ENCODE results near the gene LASP1. TPM values are rescaled to one million over a fixed set of nuclear protein-coding genes. Genes with fewer than 3 reads are reported as not detected.

The LASP1 gene
- total RNA-seq, 1 donor from 2014 or later = 66.6 TPM

DNA sequence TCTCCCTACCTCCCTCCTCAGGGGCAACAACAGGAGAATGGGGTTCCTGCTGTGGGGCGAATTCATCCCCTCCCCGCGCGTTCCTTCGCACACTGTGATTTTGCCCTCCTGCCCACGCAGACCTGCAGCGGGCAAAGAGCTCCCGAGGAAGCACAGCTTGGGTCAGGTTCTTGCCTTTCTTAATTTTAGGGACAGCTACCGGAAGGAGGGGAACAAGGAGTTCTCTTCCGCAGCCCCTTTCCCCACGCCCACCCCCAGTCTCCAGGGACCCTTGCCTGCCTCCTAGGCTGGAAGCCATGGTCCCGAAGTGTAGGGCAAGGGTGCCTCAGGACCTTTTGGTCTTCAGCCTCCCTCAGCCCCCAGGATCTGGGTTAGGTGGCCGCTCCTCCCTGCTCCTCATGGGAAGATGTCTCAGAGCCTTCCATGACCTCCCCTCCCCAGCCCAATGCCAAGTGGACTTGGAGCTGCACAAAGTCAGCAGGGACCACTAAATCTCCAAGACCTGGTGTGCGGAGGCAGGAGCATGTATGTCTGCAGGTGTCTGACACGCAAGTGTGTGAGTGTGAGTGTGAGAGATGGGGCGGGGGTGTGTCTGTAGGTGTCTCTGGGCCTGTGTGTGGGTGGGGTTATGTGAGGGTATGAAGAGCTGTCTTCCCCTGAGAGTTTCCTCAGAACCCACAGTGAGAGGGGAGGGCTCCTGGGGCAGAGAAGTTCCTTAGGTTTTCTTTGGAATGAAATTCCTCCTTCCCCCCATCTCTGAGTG, 49.6 kb downstream of the LASP1 start:
- Mint-ChIP-seq H3K9me3 (ENCODE audit: unreplicated experiment) (peaks cover 8% of the 10 kb centered on the region), H3K27me3 (ENCODE audit: unreplicated experiment) (peaks cover 4% of the 10 kb centered on the region), H3K36me3 (ENCODE audit: unreplicated experiment) (no peaks in the 10 kb centered on the region), H3K4me3 (ENCODE audit: unreplicated experiment) (no peak overlapping the region), H3K4me1 (ENCODE audit: low read depth, unreplicated experiment) (peaks cover 6% of the 10 kb centered on the region), H3K27ac (ENCODE audit: unreplicated experiment) (no peak overlapping the region)
- no peak for DNase-seq
- TF ChIP-seq, protein P1, sequence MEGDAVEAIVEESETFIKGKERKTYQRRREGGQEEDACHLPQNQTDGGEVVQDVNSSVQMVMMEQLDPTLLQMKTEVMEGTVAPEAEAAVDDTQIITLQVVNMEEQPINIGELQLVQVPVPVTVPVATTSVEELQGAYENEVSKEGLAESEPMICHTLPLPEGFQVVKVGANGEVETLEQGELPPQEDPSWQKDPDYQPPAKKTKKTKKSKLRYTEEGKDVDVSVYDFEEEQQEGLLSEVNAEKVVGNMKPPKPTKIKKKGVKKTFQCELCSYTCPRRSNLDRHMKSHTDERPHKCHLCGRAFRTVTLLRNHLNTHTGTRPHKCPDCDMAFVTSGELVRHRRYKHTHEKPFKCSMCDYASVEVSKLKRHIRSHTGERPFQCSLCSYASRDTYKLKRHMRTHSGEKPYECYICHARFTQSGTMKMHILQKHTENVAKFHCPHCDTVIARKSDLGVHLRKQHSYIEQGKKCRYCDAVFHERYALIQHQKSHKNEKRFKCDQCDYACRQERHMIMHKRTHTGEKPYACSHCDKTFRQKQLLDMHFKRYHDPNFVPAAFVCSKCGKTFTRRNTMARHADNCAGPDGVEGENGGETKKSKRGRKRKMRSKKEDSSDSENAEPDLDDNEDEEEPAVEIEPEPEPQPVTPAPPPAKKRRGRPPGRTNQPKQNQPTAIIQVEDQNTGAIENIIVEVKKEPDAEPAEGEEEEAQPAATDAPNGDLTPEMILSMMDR (IDR thresholded peaks at IDR 0.05; ENCODE audit: partially characterized antibody, unreplicated experiment) = no peak

DNA sequence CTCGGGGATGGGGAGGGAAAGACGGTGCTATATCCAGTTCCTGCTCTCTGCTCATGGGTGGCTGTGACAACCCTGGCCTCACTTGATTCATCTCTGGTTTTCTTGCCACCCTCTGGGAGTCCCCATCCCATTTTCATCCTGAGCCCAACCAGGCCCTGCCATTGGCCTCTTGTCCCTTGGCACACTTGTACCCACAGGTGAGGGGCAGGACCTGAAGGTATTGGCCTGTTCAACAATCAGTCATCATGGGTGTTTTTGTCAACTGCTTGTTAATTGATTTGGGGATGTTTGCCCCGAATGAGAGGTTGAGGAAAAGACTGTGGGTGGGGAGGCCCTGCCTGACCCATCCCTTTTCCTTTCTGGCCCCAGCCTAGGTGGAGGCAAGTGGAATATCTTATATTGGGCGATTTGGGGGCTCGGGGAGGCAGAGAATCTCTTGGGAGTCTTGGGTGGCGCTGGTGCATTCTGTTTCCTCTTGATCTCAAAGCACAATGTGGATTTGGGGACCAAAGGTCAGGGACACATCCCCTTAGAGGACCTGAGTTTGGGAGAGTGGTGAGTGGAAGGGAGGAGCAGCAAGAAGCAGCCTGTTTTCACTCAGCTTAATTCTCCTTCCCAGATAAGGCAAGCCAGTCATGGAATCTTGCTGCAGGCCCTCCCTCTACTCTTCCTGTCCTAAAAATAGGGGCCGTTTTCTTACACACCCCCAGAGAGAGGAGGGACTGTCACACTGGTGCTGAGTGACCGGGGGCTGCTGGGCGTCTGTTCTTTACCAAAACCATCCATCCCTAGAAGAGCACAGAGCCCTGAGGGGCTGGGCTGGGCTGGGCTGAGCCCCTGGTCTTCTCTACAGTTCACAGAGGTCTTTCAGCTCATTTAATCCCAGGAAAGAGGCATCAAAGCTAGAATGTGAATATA, 50.8 kb downstream of the LASP1 start:
- Mint-ChIP-seq H3K4me3 (ENCODE audit: unreplicated experiment) (no peak overlapping the region), H3K4me1 (ENCODE audit: low read depth, unreplicated experiment) (peaks cover 14% of the 10 kb centered on the region), H3K27ac (ENCODE audit: unreplicated experiment) (no peak overlapping the region), H3K36me3 (ENCODE audit: unreplicated experiment) (no peaks in the 10 kb centered on the region), H3K9me3 (ENCODE audit: unreplicated experiment) (peaks cover 8% of the 10 kb centered on the region), H3K27me3 (ENCODE audit: unreplicated experiment) (peaks cover 4% of the 10 kb centered on the region)
- no peak for DNase-seq
- TF ChIP-seq, protein P1 (IDR thresholded peaks at IDR 0.05; ENCODE audit: partially characterized antibody, unreplicated experiment) = no peak

DNA sequence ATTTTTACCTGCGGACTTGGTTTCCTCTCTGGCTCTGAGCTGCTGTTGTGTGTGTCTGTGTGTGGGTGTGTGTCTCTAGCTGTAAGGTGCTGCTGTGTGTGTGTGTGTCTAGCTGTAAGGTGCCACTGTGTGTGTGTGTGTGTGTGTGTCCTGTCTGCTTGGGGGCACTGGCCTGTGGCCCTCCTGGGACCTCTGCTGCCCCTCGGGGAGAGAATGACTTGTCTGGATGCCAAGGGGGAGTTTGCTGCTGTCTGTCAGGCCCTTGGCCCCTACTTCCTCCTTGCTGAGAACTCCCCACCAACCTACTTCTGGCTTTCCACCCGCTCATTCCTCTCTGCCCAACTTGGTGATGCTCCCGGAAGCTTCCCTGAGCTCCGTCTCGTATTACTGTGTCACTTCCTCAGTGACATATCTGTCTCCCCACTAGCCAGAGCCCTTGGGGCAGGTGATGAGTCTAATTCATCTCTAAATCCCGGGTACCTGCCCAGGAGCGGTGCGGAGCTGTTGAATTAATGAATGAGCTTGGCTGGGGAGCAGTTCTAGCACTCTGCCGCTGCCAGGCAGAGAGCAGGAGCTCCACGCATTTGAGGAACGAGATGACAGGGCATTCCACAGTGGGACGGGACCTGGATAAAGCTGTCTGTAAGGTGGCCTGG, 52.0 kb downstream of the LASP1 start:
- DNase-seq = no peak
- Mint-ChIP-seq H3K4me3 (ENCODE audit: unreplicated experiment) (no peak overlapping the region), H3K27me3 (ENCODE audit: unreplicated experiment) (peaks cover 4% of the 10 kb centered on the region), H3K4me1 (ENCODE audit: low read depth, unreplicated experiment) (peaks cover 15% of the 10 kb centered on the region), H3K36me3 (ENCODE audit: unreplicated experiment) (no peaks in the 10 kb centered on the region), H3K27ac (ENCODE audit: unreplicated experiment) (no peak overlapping the region), H3K9me3 (ENCODE audit: unreplicated experiment) (peaks cover 6% of the 10 kb centered on the region)
- TF ChIP-seq, protein P1 (IDR thresholded peaks at IDR 0.05; ENCODE audit: partially characterized antibody, unreplicated experiment) = no peak

DNA sequence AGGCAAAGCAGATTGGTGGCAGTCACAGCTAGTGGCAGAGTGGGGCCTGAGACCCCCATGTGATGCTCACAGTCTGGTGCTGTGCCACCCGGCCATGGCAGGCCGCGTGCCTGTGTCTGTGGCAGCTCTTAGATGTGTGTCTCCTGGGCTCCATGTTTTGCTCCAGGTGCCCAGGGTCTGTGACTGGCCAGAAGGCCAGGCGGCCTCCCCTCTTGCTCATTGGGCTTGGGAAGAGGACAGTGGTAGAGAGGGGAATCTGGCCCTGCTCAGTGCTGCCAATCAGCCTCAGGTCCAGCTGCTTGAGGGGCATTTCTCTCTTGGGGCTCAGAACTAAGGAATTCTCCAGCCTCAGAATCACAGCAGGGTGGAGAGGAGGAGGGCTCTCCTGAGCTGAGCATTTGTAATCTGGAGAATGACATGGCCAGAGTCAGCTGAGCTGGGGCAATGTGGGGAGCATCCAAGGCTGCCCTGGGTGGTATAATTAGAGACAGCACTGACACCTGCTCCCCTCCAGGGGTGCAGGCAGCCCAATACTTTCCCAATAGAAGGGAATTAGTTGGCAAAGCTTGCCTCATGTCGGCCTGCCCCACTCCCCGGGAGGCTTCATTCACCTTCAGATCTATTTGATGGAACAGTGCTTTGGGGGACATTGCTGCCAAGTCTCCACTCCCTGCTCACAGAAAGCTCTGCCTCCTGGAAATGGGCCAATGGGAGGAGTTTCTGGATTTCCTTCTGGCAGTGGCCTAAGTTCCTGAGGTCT, 52.9 kb downstream of the LASP1 start:
- DNase-seq = no peak
- no peaks in the 10 kb centered on the region for H3K36me3 Mint-ChIP-seq (ENCODE audit: unreplicated experiment)

More for the DNA sequence above, 52.9 kb downstream of the LASP1 start:
- H3K4me3 Mint-ChIP-seq (ENCODE audit: unreplicated experiment) = no peak overlapping the region
- TF ChIP-seq, protein P1 (IDR thresholded peaks at IDR 0.05; ENCODE audit: partially characterized antibody, unreplicated experiment) = no peak
- H3K27me3 Mint-ChIP-seq (ENCODE audit: unreplicated experiment) = peaks cover 4% of the 10 kb centered on the region
- H3K27ac Mint-ChIP-seq (ENCODE audit: unreplicated experiment) = no peak overlapping the region
- peaks cover 15% of the 10 kb centered on the region for H3K4me1 Mint-ChIP-seq (ENCODE audit: low read depth, unreplicated experiment)
- peaks cover 4% of the 10 kb centered on the region for H3K9me3 Mint-ChIP-seq (ENCODE audit: unreplicated experiment)

Data from glutamatergic neuron (in vitro differentiated cells).